Naive thymus-derived CD4-positive, alpha-beta T cell (primary cell): ENCODE data around the gene CEBPE. TPM values are rescaled to one million over a fixed set of nuclear protein-coding genes. Genes with fewer than 3 reads are reported as not detected.
A peak's percentile ranks its signal among the peaks of the same experiment; 100 is the strongest.

Source experiments
- ATAC-seq: fragments of 150-1000 bp; cut with Tn5 transposase; 2 replicates; pipeline ENCODE4 v1.10.0; 2021; ENCODE audit warnings: mild to moderate bottlenecking, moderate library complexity
- CTCF ChIA-PET: fragments of 350-600 bp; sonication (Branson Sonifier 250); formaldehyde crosslinking; loops from one replicate; lab custom pipeline; 2021; ENCODE audit warnings: antibody characterized with exemption; lab: Charles Lee
- POLR2A ChIA-PET: fragments of 350-600 bp; sonication (Branson Sonifier 250); formaldehyde crosslinking; loops from one replicate; lab custom pipeline; 2021; ENCODE audit warnings: antibody characterized with exemption, inconsistent platforms; lab: Charles Lee
- DNase-seq, 9 donors: peaks; one replicate each; pipeline versions ENCODE4 v3.0.0 to v3.0.0-alpha.2; 2020 to 2022; ENCODE audit warnings: mixed read lengths in 1 of 9
- H3K27ac ChIP-seq: one replicate; pipeline ENCODE4 v1.7.0; 2013; ENCODE audit warnings: mild to moderate bottlenecking, low read depth, low read length, moderate library complexity
- H3K27me3 ChIP-seq, 2 donors: one replicate each; pipeline ENCODE4 v1.7.0; 2013; ENCODE audit warnings: low read length in 2 of 2, mild to moderate bottlenecking in 2 of 2, moderate library complexity in 2 of 2; ENCODE audit not compliant: control insufficient read depth in 2 of 2, insufficient read depth in 2 of 2
- H3K36me3 ChIP-seq, 3 experiments: 1 replicate in 2 of 3; 2 replicates in 1 of 3; pipeline ENCODE4 v1.7.0; 2013; ENCODE audit warnings: low read length in 3 of 3, mild to moderate bottlenecking in 3 of 3, moderate library complexity in 1 of 3; ENCODE audit not compliant: insufficient read depth in 3 of 3, control insufficient read depth in 2 of 3
- H3K4me1 ChIP-seq, 2 donors: one replicate each; pipeline ENCODE4 v1.7.0; 2013; ENCODE audit warnings: low read length in 2 of 2, mild to moderate bottlenecking in 2 of 2, moderate library complexity in 1 of 2; ENCODE audit not compliant: control insufficient read depth in 2 of 2, insufficient read depth in 2 of 2
- H3K4me3 ChIP-seq: 2 replicates; pipeline ENCODE4 v1.7.0; 2013; ENCODE audit warnings: mild to moderate bottlenecking, low read length
- H3K9me3 ChIP-seq, 3 experiments: 1 replicate in 2 of 3; 2 replicates in 1 of 3; pipeline ENCODE4 v1.7.0; 2013; ENCODE audit warnings: low read length in 3 of 3; ENCODE audit not compliant: control insufficient read depth in 2 of 3
- H3K27ac Mint-ChIP-seq, 9 donors: one replicate each; pipeline ENCODE4 v1.8.0; 2020 to 2022; ENCODE audit warnings: mixed read lengths in 9 of 9, mild to moderate bottlenecking in 8 of 9, moderate library complexity in 5 of 9, inconsistent platforms in 2 of 9
- H3K27me3 Mint-ChIP-seq, 5 donors: one replicate each; pipeline ENCODE4 v1.8.0; 2021 to 2022; ENCODE audit warnings: mixed read lengths in 5 of 5, mild to moderate bottlenecking in 1 of 5
- H3K36me3 Mint-ChIP-seq, 5 donors: one replicate each; pipeline ENCODE4 v1.8.0; 2020 to 2022; ENCODE audit warnings: mixed read lengths in 5 of 5, mild to moderate bottlenecking in 3 of 5, inconsistent platforms in 1 of 5
- H3K4me1 Mint-ChIP-seq, 7 donors: one replicate each; pipeline ENCODE4 v1.8.0; 2020 to 2022; ENCODE audit warnings: mixed read lengths in 7 of 7, mild to moderate bottlenecking in 3 of 7, inconsistent platforms in 1 of 7
- H3K4me3 Mint-ChIP-seq, 10 donors: one replicate each; pipeline ENCODE4 v1.8.0; 2020 to 2022; ENCODE audit warnings: mild to moderate bottlenecking in 10 of 10, mixed read lengths in 10 of 10, moderate library complexity in 6 of 10, inconsistent platforms in 2 of 10
- H3K9me3 Mint-ChIP-seq, 11 donors: one replicate each; pipeline ENCODE4 v1.8.0; 2020 to 2022; ENCODE audit warnings: mixed read lengths in 11 of 11, mild to moderate bottlenecking in 4 of 11, inconsistent platforms in 1 of 11, moderate library complexity in 1 of 11
- intact Hi-C, 2 donors: fragments of 100-400 bp; cut with micrococcal nuclease; formaldehyde crosslinking; loops; one replicate each; pipeline ENCODE4 v1.15.1; 2023
- polyA plus RNA-seq, 2 donors: library from polyadenylated mRNA; unstranded; fragments of 300-500 nt; fragmentation: Illumina TruSeq; gene quantifications; one replicate each; pipeline ENCODE4 v1.2.3, GENCODE V29; 2021
- total RNA-seq, 6 experiments: library from RNA in 5 of 6; stranded (reverse) in 5 of 6; gene quantifications; 1 replicate in 5 of 6; 2 replicates in 1 of 6; pipeline ENCODE4 v1.2.3 and lab custom pipeline; 2021 to 2026

Gene CEBPE
- total and polyA plus RNA-seq, 7 experiments from 2014 or later, result 0.19 to 1.7 (median 0.65) TPM

DNA sequence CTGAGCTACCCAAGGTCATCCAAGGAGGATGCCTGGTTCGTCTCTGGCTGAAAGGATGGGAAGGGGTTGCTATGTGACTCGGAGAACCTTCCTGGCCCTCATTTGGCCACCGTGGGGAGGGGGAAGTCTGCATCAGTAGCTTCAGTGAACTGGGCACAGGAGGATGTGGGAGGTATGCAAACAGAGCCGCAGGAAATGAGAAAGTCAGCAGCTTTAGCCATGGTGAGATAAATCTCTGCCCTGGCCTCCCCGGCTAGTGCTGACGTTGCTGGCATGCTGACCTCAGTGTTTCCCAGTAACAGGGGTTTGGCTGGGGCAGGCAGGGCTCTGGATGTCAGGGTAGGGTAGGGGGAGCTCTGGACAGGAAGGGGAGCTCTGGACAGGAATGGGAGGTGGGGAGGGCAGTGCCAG, 2.3 kb upstream of the CEBPE start:
- no peak for ATAC-seq
- H3K4me3 Mint-ChIP-seq, result peak overlapping the region; percentile 11 to 87 (median 71)
- Histone ChIP-seq H3K27me3 (no peaks in the 10 kb centered on the region), H3K27ac (peak overlapping the region; percentile 6), H3K4me3 (no peak overlapping the region), H3K4me1 (peaks cover 21 to 41% of the 10 kb centered on the region in 2 donors), H3K36me3 (no peaks in the 10 kb centered on the region), H3K9me3 (no peaks in the 10 kb centered on the region)
- ChIA-PET POLR2A (interaction anchor here (0.5 to 6.3 kb wide), 9 partner anchors 25 to 200 kb away, joined by 3 to 75 read pairs (median 8); partner anchors contain the start of genes ACIN1, C14orf119, PABPN1 and PPP1R3E), CTCF (interaction anchor here (0.5 to 9.6 kb wide), 24 partner anchors 9 to 259 kb away, joined by 3 to 250 read pairs (median 5); partner anchors contain the start of genes ACIN1, C14orf119 and SLC7A8)
- H3K9me3 Mint-ChIP-seq, result peaks cover 0 to 2% (median 0%) of the 10 kb centered on the region in 11 donors
- H3K4me1 Mint-ChIP-seq, result peaks cover 26 to 59% (median 48%) of the 10 kb centered on the region in 7 donors
- no peaks in the 10 kb centered on the region for H3K36me3 Mint-ChIP-seq
- intact Hi-C loops, result loop anchor here (1.0 to 2.0 kb wide), 4 partner anchors 27 to 259 kb away; partner anchors contain the start of genes ACIN1 (in 1 of the 2), C14orf119 (in 1 of the 2) and PABPN1 (in 1 of the 2)
- peaks cover 0 to 5% (median 0%) of the 10 kb centered on the region in 5 donors for H3K27me3 Mint-ChIP-seq
- peak in 1 of 9 donors; percentile 10 for DNase-seq
- peak overlapping the region in 8 of 9 donors; percentile 53 to 99 (median 95) for H3K27ac Mint-ChIP-seq

DNA sequence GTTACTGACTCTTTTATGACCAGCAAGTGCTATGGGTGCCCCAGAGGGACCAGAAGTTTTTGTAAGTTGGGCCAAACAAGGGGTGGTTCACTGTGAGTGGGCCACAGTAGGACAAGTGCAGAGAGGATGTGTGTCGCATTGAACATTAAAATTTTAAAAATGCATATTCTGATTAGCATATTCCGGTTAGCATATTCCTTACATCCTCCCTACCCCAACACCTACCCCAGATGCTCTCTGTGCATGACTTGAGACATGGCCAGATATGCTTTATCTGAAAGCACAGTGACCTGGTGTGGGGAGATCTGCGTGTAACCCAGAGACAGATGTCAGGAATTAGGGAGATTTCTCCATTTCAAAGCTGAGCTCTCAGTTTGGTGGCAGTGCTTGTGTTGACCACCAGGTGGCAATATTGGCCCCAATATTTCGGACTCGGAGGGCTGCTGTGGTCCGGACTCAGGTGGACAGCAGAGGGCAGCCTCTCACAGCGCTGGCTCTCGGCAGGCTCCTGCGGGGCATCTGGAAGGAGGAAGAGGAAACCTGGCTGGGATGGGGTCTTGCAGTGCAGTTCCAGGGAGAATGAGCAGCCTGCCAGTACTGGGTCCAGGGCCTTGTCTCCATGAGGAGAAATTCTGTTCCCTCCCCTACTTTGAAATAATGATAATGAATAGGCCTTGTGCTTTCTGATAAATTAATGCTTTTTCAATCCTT, 1.6 kb upstream of the CEBPE start:
- H3K27ac ChIP-seq, result peak overlapping the region; percentile 71
- peak overlapping the region; percentile 63 to 87 (median 72) for H3K4me3 Mint-ChIP-seq
- peaks cover 0 to 2% (median 0%) of the 10 kb centered on the region in 11 donors for H3K9me3 Mint-ChIP-seq
- peak overlapping the region; percentile 90 to 99 (median 96) for H3K27ac Mint-ChIP-seq
- H3K4me3 ChIP-seq, result peak overlapping the region; percentile 53
- H3K36me3 Mint-ChIP-seq, result no peaks in the 10 kb centered on the region
- ATAC-seq (peak; percentile 92), DNase-seq (peak; percentile 58 to 77 (median 74))
- ChIA-PET CTCF (interaction anchor here (0.6 to 9.6 kb wide), 36 partner anchors 9 to 259 kb away, joined by 3 to 250 read pairs (median 5); partner anchors contain the start of genes ACIN1, C14orf119 and SLC7A8), POLR2A (interaction anchor here (0.5 to 6.3 kb wide), 15 partner anchors 10 to 200 kb away, joined by 3 to 75 read pairs (median 6); partner anchors contain the start of genes ACIN1, C14orf119, PABPN1 and PPP1R3E)
- peaks cover 21 to 41% of the 10 kb centered on the region in 2 donors for H3K4me1 ChIP-seq
- peaks cover 0 to 5% (median 0%) of the 10 kb centered on the region in 5 donors for H3K27me3 Mint-ChIP-seq
- H3K36me3 ChIP-seq, result no peaks in the 10 kb centered on the region
- H3K27me3 ChIP-seq, result no peaks in the 10 kb centered on the region
- no peaks in the 10 kb centered on the region for H3K9me3 ChIP-seq
- intact Hi-C loops, result loop anchor here (1.0 to 2.0 kb wide), 11 partner anchors 25 to 260 kb away; partner anchors contain the start of genes ACIN1 (in 2 of the 2), C14orf119 (in 2 of the 2) and PABPN1 (in 1 of the 2)
- H3K4me1 Mint-ChIP-seq, result peaks cover 26 to 65% (median 48%) of the 10 kb centered on the region in 7 donors

DNA sequence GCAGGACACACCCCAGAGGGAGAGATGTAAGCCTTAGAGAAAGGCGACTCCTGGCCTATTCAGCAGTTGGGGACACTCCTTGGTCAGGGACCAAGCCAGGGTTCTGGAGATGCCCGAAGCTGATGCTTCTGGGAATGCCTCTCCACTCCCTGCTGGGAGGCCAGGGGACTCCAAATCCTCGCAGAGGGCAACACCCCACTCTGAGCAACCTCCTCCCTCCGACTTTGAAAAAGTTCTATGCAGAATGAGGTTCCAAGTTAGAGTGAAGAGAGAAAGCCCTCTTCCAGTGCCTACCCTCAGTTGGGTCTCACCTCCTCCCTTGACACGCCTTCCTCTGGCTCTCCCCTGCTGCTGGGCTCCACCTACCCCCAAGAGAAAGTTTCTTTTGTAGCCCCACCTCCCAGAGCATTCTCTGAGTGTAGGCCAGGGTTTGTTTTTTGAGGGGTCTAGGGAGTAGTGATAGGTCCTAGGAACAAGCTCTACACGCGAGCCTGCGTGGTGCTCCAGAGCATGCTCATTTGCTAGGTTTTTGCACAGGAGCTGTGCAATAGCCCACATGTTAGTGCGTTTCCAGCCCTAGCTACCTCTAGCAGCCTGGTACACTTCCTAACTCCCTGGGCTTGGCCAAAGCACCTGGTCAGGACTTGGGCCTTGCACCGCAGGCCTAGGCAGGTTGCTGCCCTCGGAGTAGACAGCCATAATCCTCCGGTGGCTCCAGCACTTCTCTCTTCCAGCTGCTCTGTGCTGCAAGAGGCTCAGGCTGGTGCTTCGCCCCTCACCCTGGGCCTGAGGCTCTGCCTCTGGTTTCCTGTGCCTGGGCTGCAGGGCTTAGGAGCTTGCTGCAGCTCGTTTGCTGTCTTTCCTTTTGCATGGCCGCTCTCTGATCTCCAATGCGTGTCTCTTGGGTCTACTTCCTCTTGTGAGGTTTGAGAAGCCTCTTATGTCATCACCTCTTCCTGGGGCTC, 590 bp upstream of the CEBPE start:
- Mint-ChIP-seq H3K9me3 (peaks cover 0 to 2% (median 0%) of the 10 kb centered on the region in 11 donors), H3K27me3 (peaks cover 0 to 8% (median 0%) of the 10 kb centered on the region in 5 donors), H3K36me3 (no peaks in the 10 kb centered on the region), H3K4me1 (peaks cover 30 to 72% (median 48%) of the 10 kb centered on the region in 7 donors), H3K27ac (peak overlapping the region; percentile 90 to 99 (median 96)), H3K4me3 (peak overlapping the region; percentile 63 to 87 (median 74))
- intact Hi-C loops, result loop anchor here (1.0 to 2.0 kb wide), 11 partner anchors 24 to 261 kb away; partner anchors contain the start of genes ACIN1 (in 2 of the 2), C14orf119 (in 2 of the 2) and PABPN1 (in 1 of the 2)
- ATAC-seq, result peak; percentile 58
- POLR2A ChIA-PET, result interaction anchor here (0.5 to 6.3 kb wide), 19 partner anchors 10 to 837 kb away, joined by 3 to 75 read pairs (median 4); partner anchors contain the start of genes ACIN1, C14orf119, PABPN1 and PPP1R3E
- Histone ChIP-seq H3K27me3 (no peaks in the 10 kb centered on the region), H3K9me3 (no peaks in the 10 kb centered on the region), H3K4me1 (peaks cover 21 to 41% of the 10 kb centered on the region in 2 donors), H3K4me3 (peak overlapping the region; percentile 53), H3K27ac (peak overlapping the region; percentile 71), H3K36me3 (no peaks in the 10 kb centered on the region)
- peak; percentile 28 to 74 (median 67) for DNase-seq
- CTCF ChIA-PET, result interaction anchor here (0.7 to 9.6 kb wide), 25 partner anchors 9 to 260 kb away, joined by 3 to 250 read pairs (median 5); partner anchors contain the start of genes ACIN1, C14orf119 and SLC7A8

DNA sequence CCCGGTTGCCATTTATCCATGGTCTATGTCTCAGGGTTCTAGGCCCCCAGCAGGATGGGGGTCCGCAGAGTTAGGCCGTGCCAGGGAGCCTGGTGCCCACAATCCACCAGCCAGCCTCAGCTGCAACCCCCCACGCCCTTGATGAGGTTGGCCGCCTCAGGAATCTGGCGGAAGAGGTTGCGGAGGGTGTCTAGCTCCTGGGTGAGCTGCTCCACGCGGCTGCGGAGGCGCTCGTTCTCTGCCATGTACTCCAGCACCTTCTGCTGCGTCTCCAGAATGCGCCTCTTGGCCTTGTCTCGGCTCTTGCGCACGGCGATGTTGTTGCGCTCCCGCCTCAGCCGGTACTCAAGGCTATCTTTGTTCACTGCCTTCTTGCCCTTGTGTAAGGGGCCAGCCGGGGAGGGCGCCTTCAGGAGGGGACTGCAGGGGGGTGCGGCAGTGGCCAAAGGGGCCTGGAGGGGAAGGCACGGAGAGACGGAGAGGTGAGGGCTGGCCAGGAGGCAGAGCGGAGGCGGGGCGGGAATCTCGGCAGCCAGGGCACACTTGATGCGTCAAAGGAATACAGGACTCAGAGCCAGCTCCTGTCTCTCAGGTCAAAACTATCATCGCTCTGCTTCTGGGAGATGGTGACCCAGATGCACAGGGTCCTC, 1.6 kb downstream of the CEBPE start:
- no peak overlapping the region for H3K4me3 ChIP-seq
- DNase-seq (no peak), ATAC-seq (no peak)
- CTCF ChIA-PET, result interaction anchor here (0.9 to 9.6 kb wide), 2 partner anchors 32 to 68 kb away, joined by 3 to 250 read pairs; partner anchors contain the start of gene SLC7A8
- no peaks in the 10 kb centered on the region for H3K9me3 Mint-ChIP-seq
- POLR2A ChIA-PET, result interaction anchor here (0.6 to 6.3 kb wide), 6 partner anchors 18 to 435 kb away, joined by 3 to 75 read pairs (median 4); partner anchors contain the start of genes ACIN1 and C14orf119
- peaks cover 34 to 77% (median 48%) of the 10 kb centered on the region in 7 donors for H3K4me1 Mint-ChIP-seq
- no peaks in the 10 kb centered on the region for H3K27me3 ChIP-seq
- H3K36me3 Mint-ChIP-seq, result no peaks in the 10 kb centered on the region
- H3K4me1 ChIP-seq, result peaks cover 21 to 41% of the 10 kb centered on the region in 2 donors
- H3K27ac ChIP-seq, result peak overlapping the region; percentile 71
- intact Hi-C loops, result no loop called here
- H3K9me3 ChIP-seq, result no peaks in the 10 kb centered on the region
- peak overlapping the region in 4 of 10 donors; percentile 57 to 81 (median 72) for H3K4me3 Mint-ChIP-seq
- peaks cover 0 to 7% (median 0%) of the 10 kb centered on the region in 5 donors for H3K27me3 Mint-ChIP-seq
- peak overlapping the region in 8 of 9 donors; percentile 91 to 99 (median 96) for H3K27ac Mint-ChIP-seq
- H3K36me3 ChIP-seq, result no peaks in the 10 kb centered on the region

DNA sequence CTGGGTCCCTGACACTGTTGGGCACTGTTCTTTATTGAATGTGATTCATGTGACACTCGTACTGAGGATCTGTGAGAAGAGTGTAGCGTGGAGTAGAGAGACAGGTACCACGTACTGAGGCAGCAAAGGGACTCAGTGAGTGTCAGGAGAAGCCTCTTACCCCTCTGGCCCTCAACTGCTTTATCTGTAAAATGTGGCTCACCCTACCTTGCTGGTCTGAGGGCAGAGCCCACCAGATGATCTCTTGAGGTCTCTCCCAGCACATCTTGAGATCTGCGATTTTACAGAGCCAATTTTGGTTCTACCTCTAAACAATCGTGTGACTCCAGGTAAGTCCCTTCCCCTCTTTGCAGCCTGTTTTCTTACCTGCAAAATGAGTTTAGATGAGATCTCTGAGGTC, 3.1 kb downstream of the CEBPE start:
- no peaks in the 10 kb centered on the region for H3K27me3 ChIP-seq
- CTCF ChIA-PET, result interaction anchor here (1.0 to 1.1 kb wide), 2 partner anchors 71 to 75 kb away, joined by 3 read pairs; no protein-coding TSS in a partner anchor
- POLR2A ChIA-PET, result interaction anchor here (6.3 kb wide), 1 partner anchor 20 kb away, joined by 75 read pairs; the partner anchor contains the start of genes ACIN1 and C14orf119
- H3K36me3 ChIP-seq, result no peaks in the 10 kb centered on the region
- no peak overlapping the region for H3K4me3 Mint-ChIP-seq
- H3K4me1 ChIP-seq, result peaks cover 16 to 34% of the 10 kb centered on the region in 2 donors
- H3K27me3 Mint-ChIP-seq, result peaks cover 0 to 7% (median 0%) of the 10 kb centered on the region in 5 donors
- ATAC-seq (no peak), DNase-seq (no peak)
- no peak overlapping the region for H3K27ac ChIP-seq
- H3K27ac Mint-ChIP-seq, result peak overlapping the region in 8 of 9 donors; percentile 56 to 99 (median 86)
- H3K36me3 Mint-ChIP-seq, result no peaks in the 10 kb centered on the region
- intact Hi-C loops, result no loop called here
- H3K4me3 ChIP-seq, result no peak overlapping the region
- H3K9me3 ChIP-seq, result no peaks in the 10 kb centered on the region
- H3K9me3 Mint-ChIP-seq, result no peaks in the 10 kb centered on the region
- H3K4me1 Mint-ChIP-seq, result peaks cover 27 to 64% (median 42%) of the 10 kb centered on the region in 7 donors
